ENCODE results near the gene RLN1. TPM values are rescaled to one million over a fixed set of nuclear protein-coding genes. Genes with fewer than 3 reads are reported as not detected.

Gene RLN1

GRCh38 chr9:5292141-5292540 lies 47.5 kb downstream of the RLN1 start:
- Histone ChIP-seq H3K36me3 (replicated peaks in 1 of 2; ENCODE audit: control insufficient read depth in 2 of 2, insufficient read depth in 2 of 2, low read length in 2 of 2) (no peaks in the 10 kb centered on the region), H2BK5ac (ENCODE audit: low read length) (no peak overlapping the region), H3K4ac (ENCODE audit: low read length) (no peak overlapping the region), H3K14ac (ENCODE audit: low read length) (no peak overlapping the region), H2BK120ac (ENCODE audit: low read depth, low read length) (no peak overlapping the region), H3K4me2 (ENCODE audit: insufficient read depth, low read length, poor library complexity, severe bottlenecking) (no peak overlapping the region), H3K23ac (ENCODE audit: low read depth, low read length, poor library complexity) (no peak overlapping the region), H2AK5ac (ENCODE audit: low read depth, low read length) (no peak overlapping the region), H3K4me3 (ENCODE audit: low read length in 2 of 2) (no peak overlapping the region), H2AFZ (ENCODE audit: low read length) (no peak overlapping the region), H3K27ac (replicated peaks; ENCODE audit: low read length) (no peak overlapping the region), H3K4me1 (ENCODE audit: control insufficient read depth in 2 of 2, insufficient read depth in 1 of 2, low read depth in 1 of 2, low read length in 2 of 2) (peaks cover 0 to 2% of the 10 kb centered on the region in 2 donors), H3K27me3 (ENCODE audit: control insufficient read depth in 3 of 3, insufficient read depth in 3 of 3, low read depth in 1 of 3, low read length in 3 of 3) (no peaks in the 10 kb centered on the region), H2BK12ac (ENCODE audit: low read length) (no peak overlapping the region), H2BK15ac (ENCODE audit: low read length) (no peak overlapping the region), H4K8ac (ENCODE audit: low read depth, low read length) (no peak overlapping the region), H4K91ac (ENCODE audit: low read depth, low read length, poor library complexity) (no peak overlapping the region), H3K9ac (ENCODE audit: low read depth, low read length, poor library complexity) (no peak overlapping the region), H3K79me1 (ENCODE audit: low read depth, low read length) (no peaks in the 10 kb centered on the region), H3K18ac (ENCODE audit: low read length) (no peak overlapping the region), H3K9me3 (replicated peaks in 1 of 2; ENCODE audit: control insufficient read depth in 2 of 2, insufficient read depth in 1 of 2, low read depth in 1 of 2, low read length in 2 of 2) (no peaks in the 10 kb centered on the region)
- no CpG with 5 or more reads among the region's 1 CpG for WGBS, 2 donors (ENCODE audit: extremely low coverage in 2 of 2, insufficient read length in 2 of 2, insufficient replicate concordance in 1 of 2)
- DNase-seq (ENCODE audit: low spot score) = no peak

- no peak overlapping the region for H3K4ac ChIP-seq (ENCODE audit: low read length)
- H3K79me1 ChIP-seq (ENCODE audit: low read depth, low read length) = no peaks in the 10 kb centered on the region
- no peak overlapping the region for H3K23ac ChIP-seq (ENCODE audit: low read depth, low read length, poor library complexity)
- H3K27ac ChIP-seq (replicated peaks; ENCODE audit: low read length) = no peak overlapping the region
- H3K18ac ChIP-seq (ENCODE audit: low read length) = no peak overlapping the region
- H3K9ac ChIP-seq (ENCODE audit: low read depth, low read length, poor library complexity) = no peak overlapping the region
- no peak overlapping the region for H2AK5ac ChIP-seq (ENCODE audit: low read depth, low read length)
- H3K14ac ChIP-seq (ENCODE audit: low read length) = no peak overlapping the region
- no peak for DNase-seq (ENCODE audit: low spot score)
- H3K4me1 ChIP-seq (ENCODE audit: control insufficient read depth in 2 of 2, insufficient read depth in 1 of 2, low read depth in 1 of 2, low read length in 2 of 2) = peaks cover 0 to 2% of the 10 kb centered on the region in 2 donors
- H4K8ac ChIP-seq (ENCODE audit: low read depth, low read length) = no peak overlapping the region
- no peak overlapping the region for H3K4me3 ChIP-seq (ENCODE audit: low read length in 2 of 2)
- no peaks in the 10 kb centered on the region for H3K27me3 ChIP-seq (ENCODE audit: control insufficient read depth in 3 of 3, insufficient read depth in 3 of 3, low read depth in 1 of 3, low read length in 3 of 3)
- WGBS, 2 donors (ENCODE audit: extremely low coverage in 2 of 2, insufficient read length in 2 of 2, insufficient replicate concordance in 1 of 2) = no CpG with 5 or more reads among the region's 1 CpG
- H2BK5ac ChIP-seq (ENCODE audit: low read length) = no peak overlapping the region
- no peaks in the 10 kb centered on the region for H3K9me3 ChIP-seq (replicated peaks in 1 of 2; ENCODE audit: control insufficient read depth in 2 of 2, insufficient read depth in 1 of 2, low read depth in 1 of 2, low read length in 2 of 2)
- H2BK120ac ChIP-seq (ENCODE audit: low read depth, low read length) = no peak overlapping the region
- H3K4me2 ChIP-seq (ENCODE audit: insufficient read depth, low read length, poor library complexity, severe bottlenecking) = no peak overlapping the region
- H4K91ac ChIP-seq (ENCODE audit: low read depth, low read length, poor library complexity) = no peak overlapping the region
- H2BK15ac ChIP-seq (ENCODE audit: low read length) = no peak overlapping the region
- H2AFZ ChIP-seq (ENCODE audit: low read length) = no peak overlapping the region
- no peaks in the 10 kb centered on the region for H3K36me3 ChIP-seq (replicated peaks in 1 of 2; ENCODE audit: control insufficient read depth in 2 of 2, insufficient read depth in 2 of 2, low read length in 2 of 2)
- no peak overlapping the region for H2BK12ac ChIP-seq (ENCODE audit: low read length)
Measured at GRCh38 chr9:5288591-5288990, 51.1 kb downstream of the RLN1 start.

- Histone ChIP-seq H2BK15ac (ENCODE audit: low read length) (no peak overlapping the region), H4K8ac (ENCODE audit: low read depth, low read length) (no peak overlapping the region), H3K27me3 (ENCODE audit: control insufficient read depth in 3 of 3, insufficient read depth in 3 of 3, low read depth in 1 of 3, low read length in 3 of 3) (no peaks in the 10 kb centered on the region), H4K91ac (ENCODE audit: low read depth, low read length, poor library complexity) (no peak overlapping the region), H2AK5ac (ENCODE audit: low read depth, low read length) (no peak overlapping the region), H3K4ac (ENCODE audit: low read length) (no peak overlapping the region), H3K14ac (ENCODE audit: low read length) (no peak overlapping the region), H3K79me1 (ENCODE audit: low read depth, low read length) (no peaks in the 10 kb centered on the region), H3K36me3 (replicated peaks in 1 of 2; ENCODE audit: control insufficient read depth in 2 of 2, insufficient read depth in 2 of 2, low read length in 2 of 2) (no peaks in the 10 kb centered on the region), H2AFZ (ENCODE audit: low read length) (no peak overlapping the region), H3K9ac (ENCODE audit: low read depth, low read length, poor library complexity) (no peak overlapping the region), H3K4me3 (ENCODE audit: low read length in 2 of 2) (no peak overlapping the region), H2BK5ac (ENCODE audit: low read length) (no peak overlapping the region), H3K27ac (replicated peaks; ENCODE audit: low read length) (no peak overlapping the region), H3K9me3 (replicated peaks in 1 of 2; ENCODE audit: control insufficient read depth in 2 of 2, insufficient read depth in 1 of 2, low read depth in 1 of 2, low read length in 2 of 2) (no peaks in the 10 kb centered on the region), H2BK120ac (ENCODE audit: low read depth, low read length) (no peak overlapping the region), H3K4me2 (ENCODE audit: insufficient read depth, low read length, poor library complexity, severe bottlenecking) (no peak overlapping the region), H3K18ac (ENCODE audit: low read length) (no peak overlapping the region), H3K23ac (ENCODE audit: low read depth, low read length, poor library complexity) (no peak overlapping the region), H2BK12ac (ENCODE audit: low read length) (no peak overlapping the region), H3K4me1 (ENCODE audit: control insufficient read depth in 2 of 2, insufficient read depth in 1 of 2, low read depth in 1 of 2, low read length in 2 of 2) (no peaks in the 10 kb centered on the region)
- no peak for DNase-seq (ENCODE audit: low spot score)
Measured at GRCh38 chr9:5286262-5286661, 53.4 kb downstream of the RLN1 start.

Small RNA genes lying within 50 kb of the gene (small RNA-seq; reads per million reads assigned to genes)
- not detected for gene AL135786.1 (ENCODE audit: insufficient read depth)
- not detected for gene HMGN2P31 (ENCODE audit: insufficient read depth)

All from neuronal stem cell (in vitro differentiated cells).